OCI-M2 (cell line): ENCODE measurements around the gene ELMO3.

ENCODE experiments used
- DNase-seq: peaks from one replicate; lab custom pipeline; 2025; ENCODE audit not compliant: unreplicated experiment; lab: John Stamatoyannopoulos, UW

Gene ELMO3

DNA sequence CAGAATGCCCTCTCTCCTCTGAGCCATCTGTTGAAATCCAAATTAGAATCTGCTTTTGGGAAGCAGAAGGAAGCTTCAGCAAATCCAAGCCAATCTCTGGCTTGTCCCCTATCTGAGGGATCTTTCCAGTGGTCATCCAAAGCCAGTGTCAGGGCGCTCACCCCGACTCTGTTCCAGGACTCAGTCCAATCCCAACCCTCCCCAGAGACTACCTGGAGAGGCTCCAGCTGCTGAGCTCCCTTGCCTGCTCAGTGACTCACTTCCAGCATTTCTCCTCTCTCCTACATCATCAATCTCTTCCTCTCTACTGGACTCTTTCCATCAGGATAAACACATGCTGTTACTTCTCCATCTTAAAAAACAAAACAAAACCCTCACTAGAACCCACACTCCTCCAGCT lies 17.6 kb upstream of the ELMO3 start:
- DNase-seq: no peak

DNA sequence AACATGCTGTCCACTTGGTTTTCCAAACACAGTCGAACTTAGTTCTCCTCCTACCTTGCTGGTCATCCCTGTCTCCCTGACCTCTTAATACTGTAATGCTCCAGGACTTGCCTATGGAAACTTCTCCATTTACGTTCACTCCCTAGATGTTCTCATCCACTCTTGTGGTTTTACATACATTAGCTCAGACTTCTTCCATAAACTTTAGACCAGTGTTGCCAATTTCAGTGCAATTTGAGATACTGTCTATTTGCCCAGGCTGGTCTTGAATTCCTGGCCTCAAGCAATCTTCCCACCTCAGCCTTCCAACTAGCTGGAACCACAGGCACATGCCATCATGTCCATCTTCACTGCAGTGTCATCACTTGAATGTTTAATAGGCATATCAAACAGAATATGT lies 16.6 kb upstream of the ELMO3 start:
- DNase-seq: no peak

DNA sequence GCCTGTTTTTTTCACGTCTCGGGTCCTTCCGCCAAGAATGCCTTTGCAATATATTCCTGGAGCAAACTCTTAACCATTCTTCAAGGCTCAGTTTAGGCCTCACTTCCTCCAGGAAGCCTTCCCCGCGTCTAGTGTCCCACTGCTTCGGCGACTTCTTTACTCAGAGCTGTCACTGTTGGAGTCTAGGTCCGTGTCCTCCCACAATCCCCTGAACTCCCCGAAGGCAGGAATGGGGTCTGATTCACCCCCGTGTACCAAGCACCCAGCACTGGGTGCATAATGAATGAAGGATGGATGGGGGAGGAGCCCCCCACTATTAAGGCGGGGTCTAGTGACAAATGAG lies 15.7 kb upstream of the ELMO3 start:
- no peak for DNase-seq

DNA sequence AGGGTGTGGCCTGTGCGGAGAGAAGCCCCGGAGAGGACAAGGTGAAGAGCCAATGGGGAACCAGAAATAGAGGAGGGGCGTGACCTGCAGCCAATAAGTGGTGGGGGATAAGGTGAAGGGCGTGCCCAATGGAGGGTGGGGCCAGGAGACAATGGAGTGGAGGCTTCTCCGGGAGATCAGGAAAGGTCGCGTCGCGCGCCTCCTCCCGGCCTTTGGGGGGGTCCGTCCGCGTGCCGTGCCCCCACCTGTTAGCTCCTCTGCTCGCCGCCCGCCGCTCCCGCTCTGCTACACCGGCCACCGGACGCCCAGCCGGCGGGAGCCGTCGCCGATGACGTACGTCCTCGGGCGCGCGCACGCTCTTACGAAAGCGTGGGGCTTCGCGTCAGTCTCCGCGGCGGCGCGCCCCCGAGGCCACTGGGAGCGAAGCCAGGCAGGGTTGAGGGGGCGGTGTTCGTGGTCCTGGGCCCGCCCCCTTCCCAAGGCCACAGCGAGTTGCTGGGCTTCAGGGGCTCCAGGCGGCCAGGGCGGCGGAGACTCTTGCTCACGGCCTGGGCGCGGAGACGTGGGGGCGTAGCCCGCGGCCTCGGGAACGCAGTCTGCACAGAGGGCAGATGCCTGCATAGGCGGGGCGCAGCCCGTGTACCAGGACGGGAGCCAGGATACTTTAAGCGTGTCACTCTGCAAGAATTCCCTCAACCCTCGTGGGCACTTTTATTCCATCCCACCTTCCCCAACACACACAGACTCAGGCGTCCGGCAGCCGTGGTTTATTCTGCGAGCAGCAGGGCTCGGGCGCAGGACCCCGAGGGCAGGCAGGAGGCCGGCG lies 15.1 kb upstream of the ELMO3 start, which contains the start of gene MATCAP1:
Gene MATCAP1, minus strand, starts transcription at position 337 of the 826 bp plus-strand sequence. CDS start 3,353 bp downstream, outside the sequence.
- peak; percentile 80 for DNase-seq

DNA sequence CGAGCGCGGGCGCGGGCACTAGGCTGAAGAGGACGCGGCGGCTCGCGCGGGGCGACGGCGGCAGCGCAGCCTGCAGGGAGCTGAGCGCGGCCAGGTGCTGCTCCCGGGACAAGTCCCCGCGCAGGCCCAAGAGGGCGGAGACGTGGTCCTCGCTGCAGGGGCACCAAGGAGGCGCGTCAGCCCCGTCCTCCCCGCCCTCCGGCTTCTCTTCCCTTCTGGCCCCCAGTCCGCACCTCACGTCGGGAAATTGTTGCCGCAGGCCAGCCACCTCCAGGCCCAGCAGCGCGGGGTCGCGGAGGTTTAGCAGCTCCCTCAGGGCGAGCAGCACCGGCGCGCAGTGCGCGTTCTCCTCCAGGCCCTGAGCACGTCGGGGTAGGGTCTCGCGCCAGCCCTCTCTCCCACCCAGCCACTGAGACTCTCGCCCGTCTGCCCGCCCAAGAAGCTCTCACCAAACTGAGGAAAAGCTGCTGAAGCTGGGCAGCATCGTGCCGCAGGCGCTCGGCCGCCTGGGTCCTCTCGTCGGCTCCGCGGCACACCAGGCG lies 14.4 kb upstream of the ELMO3 start:
- DNase-seq: no peak

DNA sequence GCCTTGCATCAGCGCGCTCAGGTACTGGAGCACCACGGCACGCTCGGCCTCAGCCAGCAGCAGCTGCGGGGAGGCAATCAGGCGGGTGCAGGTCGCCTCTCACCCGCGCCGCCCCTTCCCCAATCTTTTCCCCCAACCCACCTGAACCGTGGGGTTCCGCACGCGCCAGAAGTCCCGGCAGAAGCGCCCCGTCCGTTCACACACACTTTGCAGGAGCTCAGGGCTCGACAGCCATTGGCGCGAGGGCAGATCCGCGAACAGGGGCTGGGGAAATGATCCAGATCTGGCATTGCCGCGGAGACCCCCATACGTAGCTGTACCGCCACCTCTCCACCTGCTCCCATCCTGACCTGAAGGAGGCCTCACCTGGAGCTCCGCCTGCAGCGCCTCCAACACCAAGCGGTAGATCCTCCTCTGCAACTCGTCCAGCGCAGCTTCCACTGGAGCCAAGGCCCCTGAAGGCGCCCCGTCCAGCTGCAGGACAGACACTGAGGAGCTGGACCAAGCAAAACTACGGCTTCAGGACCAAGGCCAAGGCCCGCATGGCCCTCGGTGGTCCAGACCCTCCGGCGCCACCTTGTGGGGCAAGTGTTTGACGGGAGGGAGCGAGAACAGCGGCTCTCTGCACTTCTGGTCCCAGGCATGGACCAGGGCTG lies 13.8 kb upstream of the ELMO3 start:
- peak; percentile 49 for DNase-seq

DNA sequence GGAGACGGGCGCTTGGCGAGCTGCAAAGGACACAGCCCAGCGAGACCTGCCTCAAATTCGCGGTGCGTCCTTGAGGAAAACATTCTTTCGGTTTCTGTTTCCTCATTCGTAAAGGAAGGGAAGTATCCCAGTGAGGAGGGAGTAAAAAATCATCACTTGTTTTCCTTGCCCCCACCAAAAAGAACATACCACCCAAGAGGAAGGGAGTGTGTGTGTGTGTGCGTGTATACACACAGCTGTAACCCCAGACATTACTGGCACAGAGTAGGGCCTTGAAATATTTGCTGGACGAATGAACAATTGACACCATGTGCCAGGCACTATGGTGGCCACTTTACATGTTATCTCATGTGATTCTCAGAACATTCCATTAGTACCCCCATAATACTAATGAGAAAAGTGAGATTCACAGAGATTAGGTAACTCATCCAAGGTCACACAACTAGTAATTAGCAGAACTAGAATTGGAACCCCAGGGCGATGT lies 13.2 kb upstream of the ELMO3 start:
- DNase-seq: no peak

DNA sequence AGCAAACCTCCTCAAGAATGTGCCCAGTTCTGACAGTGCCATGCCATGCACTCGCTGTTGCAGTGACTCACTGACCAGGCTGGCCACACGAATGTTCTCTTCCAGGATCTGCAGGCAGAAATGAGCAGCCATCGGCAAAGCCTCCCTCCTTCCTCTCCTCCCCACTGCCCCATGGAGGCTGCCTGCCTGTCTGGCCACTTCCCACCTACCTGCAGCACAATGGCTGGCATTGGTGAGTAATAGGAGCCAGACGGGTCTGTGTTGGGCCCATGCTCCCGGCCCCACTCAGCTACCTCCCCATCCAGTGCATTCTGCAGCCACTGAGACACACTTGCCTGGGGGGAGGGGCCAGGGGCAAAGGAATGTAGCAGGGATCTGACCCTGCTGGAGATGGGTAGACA lies 12.4 kb upstream of the ELMO3 start:
- no peak for DNase-seq

DNA sequence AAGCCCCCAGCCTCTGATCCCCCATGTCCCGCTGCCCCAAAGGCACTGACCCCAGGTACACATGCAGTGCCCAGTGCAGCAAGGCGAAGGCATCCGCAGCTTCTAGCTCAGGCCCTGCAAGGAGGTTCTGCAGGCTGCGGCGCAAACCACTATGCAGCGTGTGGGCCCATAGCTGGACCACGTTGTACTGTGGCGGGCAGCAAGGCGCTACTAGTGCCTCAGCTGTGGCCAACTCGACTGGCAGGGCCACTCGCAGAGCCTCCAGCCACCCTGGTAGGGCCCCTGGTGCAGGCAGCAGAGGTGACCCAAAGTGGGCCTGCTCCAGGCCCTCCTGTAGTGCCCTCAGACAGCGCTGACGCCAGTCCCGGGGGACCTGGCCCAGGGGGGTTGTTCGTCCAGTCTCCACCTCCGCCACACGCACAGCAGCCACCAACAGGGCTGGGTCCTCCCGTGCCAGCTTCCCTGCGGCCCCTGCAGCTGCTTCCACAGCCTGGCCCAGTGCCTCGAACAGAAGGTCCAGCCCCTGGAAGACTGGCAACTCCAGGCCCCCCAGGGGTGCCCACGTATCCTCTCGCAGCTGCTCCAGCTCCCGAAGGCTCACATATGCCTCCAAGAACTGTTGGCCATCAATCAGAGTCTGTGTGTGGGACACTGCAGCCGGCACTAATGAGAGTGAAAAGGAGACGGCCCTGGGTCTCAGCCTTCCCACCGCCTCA lies 11.6 kb upstream of the ELMO3 start:
- DNase-seq: no peak

DNA sequence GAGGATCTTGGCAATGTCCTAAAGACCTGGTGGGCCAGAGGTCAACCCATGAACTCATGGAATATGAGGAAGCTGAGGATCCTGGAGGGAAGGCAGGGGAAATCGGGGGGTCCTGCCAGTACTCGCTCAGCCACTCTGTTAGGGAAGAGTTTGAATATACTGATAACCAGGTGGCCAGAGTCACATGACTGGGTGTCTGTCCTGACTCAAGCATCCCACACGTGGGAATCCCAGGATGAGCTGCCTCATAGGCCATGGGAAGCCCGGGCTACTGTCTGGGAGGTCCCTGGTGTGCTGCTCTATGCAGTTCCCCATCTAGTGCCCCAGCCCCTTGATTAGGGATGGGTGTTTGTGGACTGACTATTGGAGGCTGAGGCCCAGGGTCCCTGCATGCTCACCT lies 10.6 kb upstream of the ELMO3 start:
- DNase-seq: no peak

DNA sequence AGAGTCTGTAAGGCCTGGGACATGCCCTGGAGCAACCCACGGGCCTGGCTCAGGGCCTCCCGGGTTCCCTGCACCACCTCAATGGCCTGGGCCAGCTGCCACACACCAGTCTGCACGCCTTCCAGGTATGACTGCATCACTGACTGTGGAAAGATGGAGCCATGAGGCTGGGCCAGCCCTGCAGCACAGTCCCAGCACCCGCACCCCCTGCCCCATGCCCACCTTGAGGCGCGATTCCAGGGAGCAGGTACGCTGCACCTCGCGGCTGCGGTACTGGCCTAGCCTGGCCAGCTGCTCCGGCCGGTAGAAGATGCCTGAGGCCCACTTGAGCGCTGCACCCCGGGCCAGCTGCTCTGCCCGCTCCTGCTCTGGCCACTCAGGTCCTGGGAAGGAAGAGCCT lies 10.1 kb upstream of the ELMO3 start:
- DNase-seq: no peak

DNA sequence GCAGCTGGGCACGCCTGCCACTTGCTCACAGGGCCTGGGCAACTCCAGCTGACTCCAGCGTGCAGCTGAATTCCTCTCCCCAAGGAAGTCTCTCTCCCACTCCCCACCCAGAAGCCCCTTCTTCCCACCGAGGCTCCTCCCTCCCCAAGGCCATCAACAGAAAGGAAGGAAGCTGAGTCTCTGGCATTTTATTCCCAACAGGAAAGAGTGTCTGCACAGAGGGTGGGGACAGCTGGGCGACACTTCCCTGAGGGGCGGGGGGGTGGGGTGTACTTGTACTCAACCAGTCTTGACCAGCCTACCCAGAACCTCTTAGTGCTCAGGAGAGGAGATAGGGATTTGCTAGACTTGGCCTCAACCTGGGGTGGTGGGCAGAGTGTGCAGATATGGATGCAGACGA lies 8.9 kb upstream of the ELMO3 start, which contains the start of gene EXOC3L1:
Gene EXOC3L1, minus strand, starts transcription at position 96 of the 400 bp plus-strand sequence. CDS start 460 bp downstream, outside the sequence.
- DNase-seq: no peak

DNA sequence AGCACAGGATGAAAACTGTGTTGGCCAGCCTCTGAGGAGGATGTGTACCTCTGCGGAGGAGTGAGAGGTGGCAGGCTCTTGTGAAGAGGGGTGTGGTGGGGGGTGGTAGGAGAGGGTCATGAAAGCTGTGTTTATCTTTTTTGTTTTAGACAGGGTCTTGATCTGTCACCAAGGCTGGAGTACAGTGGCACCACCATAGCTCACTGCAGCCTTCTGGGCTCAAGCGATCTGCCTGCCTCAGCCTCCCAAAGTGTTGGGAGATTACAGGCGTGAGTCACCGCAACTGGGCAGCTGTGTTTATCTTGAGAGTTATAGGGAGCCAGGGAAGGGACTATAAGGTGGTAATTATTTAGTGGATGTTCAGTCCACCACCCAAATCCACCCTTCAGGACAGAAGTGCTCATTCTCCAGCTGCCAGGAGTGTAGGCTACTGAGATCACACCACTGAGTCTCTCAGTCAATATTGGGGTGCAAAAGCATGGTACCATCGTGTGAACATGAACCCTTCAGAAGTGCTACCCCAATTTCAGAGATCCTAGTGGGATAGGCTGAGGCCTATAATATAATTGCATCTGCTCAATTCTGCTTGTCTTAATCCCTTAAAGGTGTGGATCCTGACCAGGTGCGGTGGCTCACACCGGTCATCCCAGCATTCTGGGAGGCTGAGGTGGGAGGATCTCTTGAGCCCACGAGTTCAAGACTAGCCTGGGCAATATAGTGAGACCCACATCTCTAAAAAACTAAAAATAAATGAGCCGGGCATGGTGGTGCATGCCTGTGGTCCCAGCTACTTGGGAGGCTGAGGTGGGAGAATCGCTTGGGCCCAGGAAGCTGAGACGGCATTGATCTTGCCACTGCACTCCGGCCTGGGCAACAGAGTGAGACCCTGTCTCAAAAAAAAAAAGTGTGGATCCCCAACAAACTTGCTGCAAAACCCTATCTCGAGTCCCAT lies 8.2 kb upstream of the ELMO3 start:
- no peak for DNase-seq

DNA sequence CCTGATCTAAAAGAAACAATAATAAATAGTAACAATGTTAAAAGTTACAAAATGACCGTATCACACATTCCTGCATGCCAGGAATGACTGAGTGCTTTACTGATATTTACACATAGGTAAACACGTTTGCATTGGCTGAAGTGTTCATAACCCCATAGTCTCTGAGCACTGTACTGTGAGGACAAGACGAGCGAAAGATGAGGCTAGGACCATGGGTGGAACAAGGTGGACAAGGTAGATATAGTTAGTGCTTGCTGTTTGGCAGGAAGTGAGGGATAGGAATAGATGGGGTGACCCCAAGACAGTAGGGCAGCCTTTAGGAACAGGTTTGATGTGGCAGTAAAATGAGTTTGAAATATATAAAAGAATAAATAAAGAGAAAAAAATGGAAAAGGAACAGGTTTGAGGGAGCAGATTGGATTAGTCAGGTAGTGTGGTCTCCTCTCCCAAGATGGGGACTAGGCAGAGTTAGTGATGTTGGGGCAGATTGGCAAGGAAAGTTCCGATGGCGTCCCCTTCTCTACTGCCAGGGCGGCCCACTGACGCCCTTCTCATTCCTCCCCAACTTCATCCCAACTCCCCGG lies 7.4 kb upstream of the ELMO3 start:
- DNase-seq: no peak

DNA sequence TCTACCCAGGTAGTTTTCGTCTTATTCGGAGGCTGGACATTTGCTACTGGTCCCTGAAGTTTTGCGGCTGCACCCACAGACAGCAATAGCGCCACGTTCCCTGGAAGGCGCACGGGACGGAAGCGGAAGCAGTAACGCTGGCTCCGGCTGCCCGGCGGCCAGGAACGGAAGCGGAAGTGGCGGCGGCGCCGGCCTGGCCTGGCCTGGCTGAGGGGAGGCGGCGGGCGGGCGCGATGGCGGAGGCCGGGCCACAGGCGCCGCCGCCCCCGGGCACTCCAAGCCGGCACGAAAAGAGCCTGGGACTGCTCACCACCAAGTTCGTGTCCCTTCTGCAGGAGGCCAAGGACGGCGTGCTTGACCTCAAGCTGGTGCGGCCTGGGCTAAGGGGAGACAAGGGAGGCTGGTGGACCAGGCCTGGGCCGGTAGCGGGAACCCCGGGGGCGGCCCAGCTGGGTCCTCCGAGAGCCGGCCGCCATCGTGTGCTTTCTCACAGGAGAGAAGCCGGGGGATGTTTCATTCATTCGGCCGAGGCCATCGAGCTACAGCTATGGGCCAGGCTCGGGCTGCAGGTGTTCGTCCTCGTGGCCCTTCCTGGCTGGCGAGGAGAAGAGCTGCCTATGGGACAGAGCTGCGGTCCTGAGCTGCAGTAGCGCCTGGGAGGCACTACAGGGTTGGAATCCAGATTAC lies 6.8 kb upstream of the ELMO3 start, which contains the start of gene E2F4:
Gene E2F4, plus strand, starts transcription at position 161 of the 687 bp plus-strand sequence. Its CDS starts 73 bp downstream, at position 234.
- peak; percentile 50 for DNase-seq

DNA sequence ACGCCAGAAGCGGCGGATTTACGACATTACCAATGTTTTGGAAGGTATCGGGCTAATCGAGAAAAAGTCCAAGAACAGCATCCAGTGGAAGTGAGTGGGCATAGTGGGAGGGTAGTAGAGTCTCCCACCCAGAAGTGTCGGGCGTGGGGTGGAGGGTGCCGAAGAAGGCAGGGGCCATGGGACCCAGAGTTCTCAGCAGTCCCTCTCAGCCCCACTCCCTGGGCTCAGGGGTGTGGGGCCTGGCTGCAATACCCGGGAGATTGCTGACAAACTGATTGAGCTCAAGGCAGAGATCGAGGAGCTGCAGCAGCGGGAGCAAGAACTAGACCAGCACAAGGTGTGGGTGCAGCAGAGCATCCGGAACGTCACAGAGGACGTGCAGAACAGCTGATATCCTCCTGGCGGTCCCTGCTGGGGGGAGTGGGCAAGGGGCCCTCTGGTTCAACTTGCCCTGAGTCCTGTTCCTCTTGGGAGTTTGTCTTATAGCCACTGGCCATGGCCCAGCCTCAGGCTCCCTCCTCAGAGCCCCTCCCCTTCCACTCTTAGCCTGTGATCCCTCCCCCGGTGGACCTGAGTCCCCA lies 6.1 kb upstream of the ELMO3 start:
- no peak for DNase-seq

DNA sequence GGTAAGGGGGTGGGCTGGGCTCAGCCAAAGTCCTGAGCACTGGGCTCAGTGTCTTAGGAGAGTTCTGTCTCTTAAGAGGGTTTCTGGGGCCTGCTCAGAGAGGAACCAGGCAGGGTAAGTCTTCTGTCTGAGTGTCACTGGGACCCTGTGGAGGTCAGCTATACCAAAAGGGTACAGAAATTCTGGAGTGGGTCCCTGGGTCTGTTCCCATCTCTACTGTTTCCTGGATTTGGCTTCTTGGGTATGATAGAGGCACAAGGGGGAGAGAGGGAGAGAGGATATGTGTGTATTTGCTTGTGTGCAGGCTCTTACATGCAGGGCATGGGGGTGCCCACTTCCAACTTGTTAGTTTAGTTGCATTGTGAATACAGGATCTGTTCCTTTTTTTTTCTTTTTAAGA lies 5.4 kb upstream of the ELMO3 start:
- no peak for DNase-seq

DNA sequence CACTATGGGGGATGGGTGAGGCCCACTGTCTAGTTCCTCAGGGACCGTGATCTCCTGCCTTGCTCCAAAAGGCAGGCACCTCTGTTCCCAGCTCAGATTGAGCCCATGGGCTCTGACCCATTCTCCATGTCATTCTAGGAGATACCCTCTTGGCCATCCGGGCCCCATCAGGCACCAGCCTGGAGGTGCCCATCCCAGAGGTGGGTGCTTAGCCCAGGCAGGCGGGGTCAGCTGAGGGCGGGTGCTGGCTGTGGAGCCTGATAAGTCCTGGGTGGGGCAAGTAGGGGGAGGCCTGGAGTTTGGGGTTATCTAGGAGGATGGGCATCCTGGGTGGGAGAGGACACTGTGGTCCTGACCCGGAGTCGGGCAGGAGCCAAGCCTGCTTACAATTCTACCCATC lies 4.7 kb upstream of the ELMO3 start:
- DNase-seq: no peak

DNA sequence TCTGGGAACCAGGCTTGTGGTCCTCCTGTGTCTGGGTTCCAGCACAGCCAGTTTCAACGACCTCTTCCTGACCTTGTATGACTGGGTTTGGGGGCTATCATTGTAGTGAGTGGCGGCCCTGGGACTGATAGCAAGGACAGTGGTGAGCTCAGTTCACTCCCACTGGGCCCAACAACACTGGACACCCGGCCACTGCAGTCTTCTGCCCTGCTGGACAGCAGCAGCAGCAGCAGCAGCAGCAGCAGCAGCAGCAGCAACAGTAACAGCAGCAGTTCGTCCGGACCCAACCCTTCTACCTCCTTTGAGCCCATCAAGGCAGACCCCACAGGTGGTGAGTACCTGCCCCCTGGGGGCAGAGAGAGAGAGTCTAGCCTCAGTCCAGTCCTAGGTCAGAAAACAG lies 3.3 kb upstream of the ELMO3 start:
- DNase-seq: no peak
